Glutamatergic neuron (in vitro differentiated cells): ENCODE measurements around the gene DIPK1B. TPM values are rescaled to one million over a fixed set of nuclear protein-coding genes. Genes with fewer than 3 reads are reported as not detected.

Experiments used
- DNase-seq: peaks from one replicate; pipeline ENCODE4 v3.0.0; 2022
- H3K27ac Mint-ChIP-seq: one replicate; pipeline ENCODE4 v1.8.0; 2020; ENCODE audit warnings: mild to moderate bottlenecking, mixed read lengths, inconsistent platforms; ENCODE audit not compliant: unreplicated experiment
- H3K27me3 Mint-ChIP-seq: one replicate; pipeline ENCODE4 v1.8.0; 2020; ENCODE audit warnings: mild to moderate bottlenecking, moderate library complexity, mixed read lengths, inconsistent platforms; ENCODE audit not compliant: unreplicated experiment
- H3K36me3 Mint-ChIP-seq: one replicate; pipeline ENCODE4 v1.8.0; 2020; ENCODE audit warnings: mild to moderate bottlenecking, mixed read lengths, inconsistent platforms; ENCODE audit not compliant: unreplicated experiment
- H3K4me1 Mint-ChIP-seq: one replicate; pipeline ENCODE4 v1.8.0; 2020; ENCODE audit warnings: mild to moderate bottlenecking, low read depth, mixed read lengths, inconsistent platforms; ENCODE audit not compliant: unreplicated experiment
- H3K4me3 Mint-ChIP-seq: one replicate; pipeline ENCODE4 v1.8.0; 2020; ENCODE audit warnings: mild to moderate bottlenecking, mixed read lengths, inconsistent platforms; ENCODE audit not compliant: unreplicated experiment
- H3K9me3 Mint-ChIP-seq: one replicate; pipeline ENCODE4 v1.8.0; 2020; ENCODE audit warnings: mild to moderate bottlenecking, moderate library complexity, mixed read lengths, inconsistent platforms; ENCODE audit not compliant: unreplicated experiment
- CTCF ChIP-seq: fragments of 200-600 bp; sonication (generic); IDR thresholded peaks from one replicate; pipeline ENCODE4 v1.5.0; 2021; ENCODE audit not compliant: partially characterized antibody, unreplicated experiment
- total RNA-seq: library from RNA; stranded (reverse); fragmentation: NEBNext Ultra II Directional; extraction: Animal tissue kit (Norgen Biotek cat#: 25700); gene quantifications from one replicate; pipeline ENCODE4 v1.2.1, GENCODE V29; 2021; ENCODE audit not compliant: unreplicated experiment

The DIPK1B gene
- total RNA-seq, 1 donor from 2014 or later: 71.3 TPM

GRCh38 chr9:136717399-136717798 is 5.0 kb downstream of the DIPK1B start:
- no peaks in the 10 kb centered on the region for H3K27me3 Mint-ChIP-seq
- H3K27ac Mint-ChIP-seq: no peak overlapping the region
- H3K9me3 Mint-ChIP-seq: peaks cover 3% of the 10 kb centered on the region
- H3K36me3 Mint-ChIP-seq: no peaks in the 10 kb centered on the region
- H3K4me1 Mint-ChIP-seq: peaks cover 6% of the 10 kb centered on the region
- TF ChIP-seq CTCF: no peak
- no peak overlapping the region for H3K4me3 Mint-ChIP-seq
- DNase-seq: no peak

DNA sequence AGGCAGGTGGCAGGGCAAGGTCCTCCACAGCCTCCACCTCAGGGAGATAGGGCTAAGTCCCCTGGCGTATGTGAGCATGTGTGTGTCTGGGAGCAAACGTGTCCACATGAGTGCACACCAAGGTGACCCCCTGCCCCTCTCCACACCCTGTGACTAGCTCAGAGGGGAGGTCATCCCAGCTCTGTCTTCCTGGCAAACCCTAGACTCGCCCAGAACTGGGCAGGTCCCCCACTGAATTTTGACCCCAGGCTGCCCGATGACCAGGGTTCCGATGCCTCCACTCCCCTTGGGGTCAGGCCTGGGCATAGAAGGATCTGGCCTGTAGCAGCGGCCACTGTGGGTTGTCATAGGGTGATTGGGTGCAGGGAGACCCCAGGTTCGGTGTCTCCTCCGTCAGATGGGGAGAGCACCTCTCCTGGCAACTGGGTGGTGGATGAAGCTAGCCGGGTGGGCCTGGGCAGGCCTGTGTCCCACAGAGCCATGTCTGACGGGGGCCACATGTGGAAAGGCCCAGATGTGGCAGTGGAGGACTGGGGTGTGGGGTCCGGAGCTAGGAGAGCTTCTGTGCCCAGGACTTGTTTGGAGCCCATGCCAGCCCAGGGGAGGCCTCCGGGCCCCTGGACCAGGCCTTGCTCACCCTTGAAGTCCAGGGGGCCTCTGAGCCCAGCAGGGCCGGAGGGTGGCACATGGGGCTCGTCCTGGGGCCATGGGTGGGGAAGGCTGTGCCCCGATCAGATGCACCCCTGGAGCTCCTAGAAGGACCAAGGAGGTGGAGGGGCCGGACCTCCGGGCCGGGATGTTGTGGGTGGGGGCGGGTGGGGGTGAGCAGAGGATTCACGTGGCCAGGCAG is 6.2 kb downstream of the DIPK1B start:
- Mint-ChIP-seq H3K4me1 (peaks cover 4% of the 10 kb centered on the region), H3K27ac (no peak overlapping the region), H3K9me3 (peaks cover 3% of the 10 kb centered on the region), H3K4me3 (no peak overlapping the region), H3K27me3 (peaks cover under 1% of the 10 kb centered on the region), H3K36me3 (no peaks in the 10 kb centered on the region)
- no peak for TF ChIP-seq CTCF
- no peak for DNase-seq

DNA sequence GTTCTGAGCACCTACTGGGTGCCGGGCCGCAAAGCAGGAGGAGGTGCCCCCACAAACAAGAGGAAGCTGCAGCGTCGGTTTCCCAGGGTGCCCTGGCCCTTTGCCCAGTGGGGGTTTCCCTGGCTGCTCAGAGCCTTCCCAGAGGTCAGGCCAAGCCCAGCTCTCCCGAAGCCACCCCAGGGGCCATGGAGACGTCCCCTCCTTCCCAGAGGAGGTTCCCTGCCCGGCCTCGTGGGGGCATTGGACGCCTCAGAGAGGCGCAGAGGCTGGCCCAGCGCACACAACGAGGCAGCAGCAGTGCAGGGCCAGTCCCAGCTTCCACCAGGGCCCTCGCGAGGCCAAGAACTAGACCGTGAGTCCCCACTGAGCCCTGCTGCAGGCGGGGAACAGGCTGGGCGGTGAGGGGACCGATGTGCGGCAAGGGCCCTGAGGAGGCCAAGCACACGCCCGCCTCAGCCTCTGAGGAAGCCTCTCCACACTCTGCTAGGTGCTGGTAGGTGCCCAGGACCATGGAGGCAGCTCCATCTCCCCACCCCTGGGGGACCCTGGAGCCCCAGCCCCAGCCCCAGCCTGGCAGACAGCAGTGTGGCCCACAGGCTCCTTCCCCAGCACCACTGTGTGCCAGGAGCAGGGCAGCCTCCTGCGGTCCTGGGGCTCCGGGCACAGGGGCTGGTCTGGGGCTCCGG is 7.0 kb downstream of the DIPK1B start:
- no peak for DNase-seq
- Mint-ChIP-seq H3K4me3 (no peak overlapping the region), H3K27ac (no peak overlapping the region), H3K27me3 (peaks cover 7% of the 10 kb centered on the region), H3K36me3 (peaks cover 2% of the 10 kb centered on the region), H3K9me3 (peaks cover 4% of the 10 kb centered on the region), H3K4me1 (peaks cover 4% of the 10 kb centered on the region)
- TF ChIP-seq CTCF: no peak

DNA sequence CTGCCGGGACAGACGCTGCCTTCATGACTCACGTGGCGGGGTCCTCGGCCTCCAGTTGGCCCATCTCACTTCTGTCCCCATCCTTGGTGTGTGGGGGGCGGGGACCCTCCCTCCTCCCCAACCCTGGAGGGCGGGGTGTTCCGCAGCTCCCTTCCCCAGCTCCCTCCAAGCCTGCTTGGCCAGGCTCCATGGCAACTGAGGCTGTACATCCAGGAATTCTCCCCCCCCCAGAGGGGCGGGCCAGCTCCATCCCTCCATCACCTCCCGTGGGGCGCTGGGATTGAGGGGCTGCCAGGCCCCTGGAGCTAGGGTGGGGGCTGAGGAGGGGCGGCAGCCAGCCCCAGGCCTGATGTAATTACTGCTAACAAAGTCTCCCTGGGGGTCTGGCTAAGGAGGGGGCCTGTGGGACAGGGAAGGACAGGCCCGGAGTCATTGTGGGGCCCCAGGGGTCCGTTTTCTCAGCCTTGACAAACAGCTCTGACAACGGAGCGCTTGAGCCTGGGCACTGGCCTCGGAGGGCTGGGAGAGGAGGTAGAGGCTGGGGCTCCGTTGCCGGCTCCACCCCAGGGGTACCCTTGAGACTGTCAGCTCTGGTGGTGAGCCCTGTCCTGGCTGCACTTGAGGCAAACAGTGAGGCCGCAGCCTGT is 8.0 kb downstream of the DIPK1B start:
- no peak overlapping the region for H3K27ac Mint-ChIP-seq
- no peak for TF ChIP-seq CTCF
- no peak for DNase-seq
- H3K9me3 Mint-ChIP-seq: peaks cover 6% of the 10 kb centered on the region
- H3K27me3 Mint-ChIP-seq: peaks cover 8% of the 10 kb centered on the region
- H3K4me1 Mint-ChIP-seq: peaks cover 4% of the 10 kb centered on the region
- H3K36me3 Mint-ChIP-seq: peaks cover 4% of the 10 kb centered on the region
- H3K4me3 Mint-ChIP-seq: no peak overlapping the region
